ES-I3 (cell line): ENCODE measurements around the gene EGFLAM.

Source experiments
- H3K36me3 ChIP-seq: 2 replicates; pipeline ENCODE4 v1.6.1; 2013; ENCODE audit warnings: mild to moderate bottlenecking, low read length, control low read depth, moderate library complexity; ENCODE audit not compliant: insufficient read depth
- H3K4me1 ChIP-seq: 2 replicates; pipeline ENCODE4 v1.6.1; 2013; ENCODE audit warnings: mild to moderate bottlenecking, control low read depth, low read length; ENCODE audit not compliant: insufficient read depth
- H3K9ac ChIP-seq: 2 replicates; pipeline ENCODE4 v1.6.1; 2013; ENCODE audit warnings: low read depth, mild to moderate bottlenecking, low read length, moderate library complexity
- H3K9me3 ChIP-seq: 2 replicates; pipeline ENCODE4 v1.6.1; 2013; ENCODE audit warnings: mild to moderate bottlenecking, low read length, moderate library complexity; ENCODE audit not compliant: control insufficient read depth, insufficient read depth

EGFLAM gene

GRCh38 chr5:38360323-38361061 is 102.1 kb downstream of the EGFLAM start:
- Histone ChIP-seq H3K36me3 (no peaks in the 10 kb centered on the region), H3K4me1 (no peaks in the 10 kb centered on the region), H3K9me3 (no peaks in the 10 kb centered on the region), H3K9ac (no peak overlapping the region)

GRCh38 chr5:38362713-38363112 is 104.4 kb downstream of the EGFLAM start:
- Histone ChIP-seq H3K9me3 (no peaks in the 10 kb centered on the region), H3K36me3 (no peaks in the 10 kb centered on the region), H3K9ac (no peak overlapping the region), H3K4me1 (no peaks in the 10 kb centered on the region)

- H3K9me3 ChIP-seq: no peaks in the 10 kb centered on the region
- no peaks in the 10 kb centered on the region for H3K36me3 ChIP-seq
- no peak overlapping the region for H3K9ac ChIP-seq
- H3K4me1 ChIP-seq: no peaks in the 10 kb centered on the region
These were observed 106.5 kb downstream of the EGFLAM start for GRCh38 chr5:38364825-38365224.

- H3K4me1 ChIP-seq: no peaks in the 10 kb centered on the region
- no peaks in the 10 kb centered on the region for H3K9me3 ChIP-seq
- no peaks in the 10 kb centered on the region for H3K36me3 ChIP-seq
- H3K9ac ChIP-seq: no peak overlapping the region
These were observed 109.1 kb downstream of the EGFLAM start for GRCh38 chr5:38367410-38367809.

GRCh38 chr5:38367966-38368365 is 109.6 kb downstream of the EGFLAM start:
- Histone ChIP-seq H3K9me3 (no peaks in the 10 kb centered on the region), H3K4me1 (no peaks in the 10 kb centered on the region), H3K36me3 (no peaks in the 10 kb centered on the region), H3K9ac (no peak overlapping the region)

GRCh38 chr5:38369692-38370091 is 111.3 kb downstream of the EGFLAM start:
- H3K36me3 ChIP-seq: no peaks in the 10 kb centered on the region
- no peaks in the 10 kb centered on the region for H3K9me3 ChIP-seq
- H3K9ac ChIP-seq: no peak overlapping the region
- no peaks in the 10 kb centered on the region for H3K4me1 ChIP-seq

- no peak overlapping the region for H3K9ac ChIP-seq
- no peaks in the 10 kb centered on the region for H3K36me3 ChIP-seq
- H3K4me1 ChIP-seq: no peaks in the 10 kb centered on the region
- no peaks in the 10 kb centered on the region for H3K9me3 ChIP-seq
These were observed 112.2 kb downstream of the EGFLAM start for GRCh38 chr5:38370358-38371100.

- Histone ChIP-seq H3K9ac (no peak overlapping the region), H3K9me3 (no peaks in the 10 kb centered on the region), H3K4me1 (no peaks in the 10 kb centered on the region), H3K36me3 (no peaks in the 10 kb centered on the region)
These were observed 113.2 kb downstream of the EGFLAM start for GRCh38 chr5:38371596-38371995.

GRCh38 chr5:38373743-38374142 is 115.4 kb downstream of the EGFLAM start:
- H3K4me1 ChIP-seq: no peaks in the 10 kb centered on the region
- H3K36me3 ChIP-seq: no peaks in the 10 kb centered on the region
- H3K9ac ChIP-seq: no peak overlapping the region
- H3K9me3 ChIP-seq: no peaks in the 10 kb centered on the region

- no peak overlapping the region for H3K9ac ChIP-seq
- H3K36me3 ChIP-seq: no peaks in the 10 kb centered on the region
- peaks cover 13% of the 10 kb centered on the region for H3K4me1 ChIP-seq
- H3K9me3 ChIP-seq: no peaks in the 10 kb centered on the region
These were observed 117.1 kb downstream of the EGFLAM start for GRCh38 chr5:38375423-38375822.

GRCh38 chr5:38376404-38376803 is 118.0 kb downstream of the EGFLAM start:
- no peaks in the 10 kb centered on the region for H3K36me3 ChIP-seq
- no peaks in the 10 kb centered on the region for H3K9me3 ChIP-seq
- H3K4me1 ChIP-seq: peaks cover 18% of the 10 kb centered on the region
- H3K9ac ChIP-seq: no peak overlapping the region

- H3K9ac ChIP-seq: no peak overlapping the region
- H3K36me3 ChIP-seq: no peaks in the 10 kb centered on the region
These were observed 120.2 kb downstream of the EGFLAM start for GRCh38 chr5:38378579-38378978.

GRCh38 chr5:38379350-38379937 is 121.1 kb downstream of the EGFLAM start:
- Histone ChIP-seq H3K36me3 (no peaks in the 10 kb centered on the region), H3K9me3 (no peaks in the 10 kb centered on the region), H3K9ac (no peak overlapping the region), H3K4me1 (peaks cover 18% of the 10 kb centered on the region)

More at GRCh38 chr5:38378579-38378978, 120.2 kb downstream of the EGFLAM start:
- peaks cover 18% of the 10 kb centered on the region for H3K4me1 ChIP-seq
- no peaks in the 10 kb centered on the region for H3K9me3 ChIP-seq

- H3K9ac ChIP-seq: no peak overlapping the region
These were observed 122.2 kb downstream of the EGFLAM start for GRCh38 chr5:38380537-38380936.

GRCh38 chr5:38381361-38381760 is 123.0 kb downstream of the EGFLAM start:
- Histone ChIP-seq H3K36me3 (no peaks in the 10 kb centered on the region), H3K4me1 (peaks cover 18% of the 10 kb centered on the region), H3K9ac (no peak overlapping the region), H3K9me3 (no peaks in the 10 kb centered on the region)

More at GRCh38 chr5:38380537-38380936, 122.2 kb downstream of the EGFLAM start:
- Histone ChIP-seq H3K4me1 (peaks cover 18% of the 10 kb centered on the region), H3K36me3 (no peaks in the 10 kb centered on the region), H3K9me3 (no peaks in the 10 kb centered on the region)
